ENCODE measurements around the gene HEG1.

HEG1 gene

DNA sequence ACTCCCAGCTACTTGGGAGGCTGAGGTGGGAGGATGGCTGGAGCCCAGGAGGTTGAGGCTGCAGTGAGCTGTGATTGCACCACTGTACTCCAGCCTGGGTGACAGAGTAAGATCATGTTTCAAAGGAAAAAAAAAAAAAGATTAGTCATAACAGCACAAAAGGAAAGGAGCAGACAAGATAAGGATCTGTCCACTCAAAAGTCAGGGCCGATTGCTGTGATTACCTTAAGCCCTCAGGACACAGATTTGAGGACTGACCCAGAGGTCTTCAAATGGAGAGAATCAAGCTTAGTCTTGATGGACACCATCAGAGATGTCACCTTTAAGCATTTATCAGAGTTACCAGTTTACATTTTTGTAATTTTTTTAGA, 23.9 kb upstream of the HEG1 start:
- TF ChIP-seq, protein P1, sequence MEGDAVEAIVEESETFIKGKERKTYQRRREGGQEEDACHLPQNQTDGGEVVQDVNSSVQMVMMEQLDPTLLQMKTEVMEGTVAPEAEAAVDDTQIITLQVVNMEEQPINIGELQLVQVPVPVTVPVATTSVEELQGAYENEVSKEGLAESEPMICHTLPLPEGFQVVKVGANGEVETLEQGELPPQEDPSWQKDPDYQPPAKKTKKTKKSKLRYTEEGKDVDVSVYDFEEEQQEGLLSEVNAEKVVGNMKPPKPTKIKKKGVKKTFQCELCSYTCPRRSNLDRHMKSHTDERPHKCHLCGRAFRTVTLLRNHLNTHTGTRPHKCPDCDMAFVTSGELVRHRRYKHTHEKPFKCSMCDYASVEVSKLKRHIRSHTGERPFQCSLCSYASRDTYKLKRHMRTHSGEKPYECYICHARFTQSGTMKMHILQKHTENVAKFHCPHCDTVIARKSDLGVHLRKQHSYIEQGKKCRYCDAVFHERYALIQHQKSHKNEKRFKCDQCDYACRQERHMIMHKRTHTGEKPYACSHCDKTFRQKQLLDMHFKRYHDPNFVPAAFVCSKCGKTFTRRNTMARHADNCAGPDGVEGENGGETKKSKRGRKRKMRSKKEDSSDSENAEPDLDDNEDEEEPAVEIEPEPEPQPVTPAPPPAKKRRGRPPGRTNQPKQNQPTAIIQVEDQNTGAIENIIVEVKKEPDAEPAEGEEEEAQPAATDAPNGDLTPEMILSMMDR (IDR thresholded peaks at IDR 0.05; ENCODE audit: low read length, missing control alignments), result no peak
- H3K4me3 ChIP-seq (replicated peaks; ENCODE audit: low read depth, low read length), result no peak overlapping the region
- no peak for DNase-seq (ENCODE audit: low read depth)

DNA sequence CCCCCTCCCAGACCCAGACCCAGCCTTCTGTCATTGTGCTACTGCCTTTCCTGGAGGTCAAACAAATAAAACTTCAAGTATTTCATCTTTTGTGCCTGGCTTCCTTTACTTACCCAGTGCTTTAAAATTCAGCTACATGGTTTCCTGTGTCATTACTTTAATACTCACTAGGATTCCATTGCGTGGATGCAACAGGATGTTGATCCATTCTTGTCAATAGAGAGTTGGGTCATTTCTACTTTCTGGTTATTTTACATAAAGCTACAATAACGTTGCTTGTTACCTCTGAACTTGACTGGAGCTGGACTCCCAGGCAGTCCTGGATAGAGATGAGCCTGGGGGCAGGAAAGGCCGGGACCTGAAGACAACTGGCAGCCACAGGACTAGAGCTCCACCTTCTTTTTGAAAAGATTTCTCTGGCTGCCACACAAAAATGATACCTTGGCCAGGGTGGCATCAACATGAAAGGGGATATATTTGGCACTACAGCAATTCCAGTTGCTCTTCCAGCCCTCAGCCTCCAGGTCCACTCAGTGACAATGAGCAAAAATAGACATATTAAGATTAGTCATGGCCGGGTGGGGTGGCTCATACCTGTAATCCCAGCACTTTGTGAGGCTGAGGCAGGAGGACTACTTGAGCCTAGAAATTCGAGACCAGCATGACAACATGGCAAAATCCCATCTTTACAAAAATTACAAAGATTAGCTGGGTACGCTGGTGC, 23.3 kb upstream of the HEG1 start:
- H3K4me3 ChIP-seq (replicated peaks; ENCODE audit: low read depth, low read length), result no peak overlapping the region
- no peak for DNase-seq (ENCODE audit: low read depth)
- TF ChIP-seq, protein P1 (IDR thresholded peaks at IDR 0.05; ENCODE audit: low read length, missing control alignments), result no peak

DNA sequence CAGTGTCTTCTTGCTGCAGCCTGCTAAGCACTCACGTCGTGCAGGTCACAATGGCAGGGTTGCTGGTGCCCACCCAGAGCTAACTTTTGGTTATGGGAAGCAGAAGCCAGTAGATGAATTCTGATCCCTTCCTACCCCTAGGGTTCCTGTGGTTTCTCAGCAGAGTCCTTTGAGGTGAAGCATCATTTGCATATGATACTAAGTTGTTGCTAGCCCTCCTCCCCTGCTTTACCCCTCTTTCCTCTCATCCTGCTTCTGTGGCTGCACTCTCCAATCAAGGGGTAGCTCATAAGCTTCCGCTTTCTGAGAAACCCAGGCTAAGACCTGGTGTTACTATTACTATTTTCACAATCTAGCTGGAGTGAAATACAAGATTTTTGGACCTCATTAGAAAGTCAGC, 22.1 kb upstream of the HEG1 start:
- no peak overlapping the region for H3K4me3 ChIP-seq (replicated peaks; ENCODE audit: low read depth, low read length)
- TF ChIP-seq, protein P1 (IDR thresholded peaks at IDR 0.05; ENCODE audit: low read length, missing control alignments), result no peak
- no peak for DNase-seq (ENCODE audit: low read depth)

DNA sequence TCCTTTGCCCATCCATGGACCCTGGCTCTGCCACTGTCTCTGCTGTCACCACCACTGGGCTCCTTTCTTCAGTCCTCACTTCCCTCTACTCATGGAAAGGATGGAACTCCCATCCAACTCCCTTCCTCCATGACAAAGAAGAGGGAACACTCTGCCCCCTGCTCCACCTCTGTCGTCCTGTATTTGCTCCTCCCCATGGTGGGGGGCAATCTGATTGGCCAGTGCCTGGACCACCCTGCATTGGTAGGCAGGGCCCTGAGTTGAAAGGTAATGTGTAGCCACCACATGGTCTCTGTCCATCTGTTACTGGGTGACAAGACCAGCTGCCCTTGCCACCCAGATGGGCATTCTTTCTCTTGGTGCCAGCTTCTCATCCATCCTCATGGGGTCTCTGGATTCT, 20.7 kb upstream of the HEG1 start:
- TF ChIP-seq, protein P1 (IDR thresholded peaks at IDR 0.05; ENCODE audit: low read length, missing control alignments), result no peak
- DNase-seq (ENCODE audit: low read depth), result no peak
- H3K4me3 ChIP-seq (replicated peaks; ENCODE audit: low read depth, low read length), result no peak overlapping the region

DNA sequence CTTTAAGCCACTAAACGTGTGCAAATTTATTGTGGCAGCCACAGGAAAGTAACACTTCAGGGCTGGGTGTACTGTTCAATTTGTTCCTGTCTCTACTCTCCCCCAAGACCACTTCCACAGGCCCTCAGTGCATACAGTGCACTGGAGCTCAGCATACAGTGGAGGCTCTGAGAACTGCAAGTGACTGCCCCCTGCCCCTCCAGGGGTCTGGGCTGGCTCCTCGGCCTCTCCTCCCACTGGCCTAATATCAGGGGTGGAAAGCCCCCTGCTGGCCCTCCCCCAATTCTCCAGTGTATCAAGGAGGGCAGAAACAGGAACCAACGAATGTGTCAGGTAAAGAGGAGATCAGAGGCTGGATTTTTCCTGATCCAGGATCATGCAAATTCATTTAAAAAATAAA, 19.9 kb upstream of the HEG1 start:
- DNase-seq (ENCODE audit: low read depth), result no peak
- H3K4me3 ChIP-seq (replicated peaks; ENCODE audit: low read depth, low read length), result no peak overlapping the region
- TF ChIP-seq, protein P1 (IDR thresholded peaks at IDR 0.05; ENCODE audit: low read length, missing control alignments), result no peak

DNA sequence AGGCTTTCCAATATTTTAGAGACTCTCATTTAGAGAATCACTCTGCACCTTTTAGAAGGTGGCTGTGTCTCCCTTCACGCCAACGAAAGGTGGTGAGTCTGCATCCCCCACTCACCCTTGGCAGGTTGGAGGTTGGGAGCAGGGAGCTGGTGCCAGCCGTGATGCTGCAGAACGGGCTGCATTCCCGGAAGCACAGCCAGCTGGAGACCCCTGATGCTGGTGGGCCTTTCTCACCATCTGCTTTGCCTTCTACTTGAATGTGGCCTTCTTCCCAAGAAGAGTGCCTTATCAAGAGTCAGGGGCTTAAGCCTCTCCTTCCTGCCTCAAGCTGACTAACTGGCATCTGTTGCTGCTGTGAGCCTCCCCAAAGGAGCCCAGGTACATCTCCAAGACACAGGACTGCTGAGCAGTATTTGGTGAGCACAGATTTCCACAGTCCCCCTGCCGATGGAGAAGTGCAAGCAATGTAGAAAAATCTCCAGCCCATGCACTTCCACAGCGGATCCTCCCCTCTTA, 17.7 kb upstream of the HEG1 start:
- no peak for DNase-seq (ENCODE audit: low read depth)
- TF ChIP-seq, protein P1 (IDR thresholded peaks at IDR 0.05; ENCODE audit: low read length, missing control alignments), result no peak
- no peak overlapping the region for H3K4me3 ChIP-seq (replicated peaks; ENCODE audit: low read depth, low read length)
